ENCODE results near the gene COX4I1. TPM values are rescaled to one million over a fixed set of nuclear protein-coding genes. Genes with fewer than 3 reads are reported as not detected.

Gene COX4I1
- total and polyA plus RNA-seq, 9 of the 15 experiments (the other 6 are each of a cell fraction or from before 2014, with no cell fraction given): 651 to 2,356 (median 1,032) TPM

DNA sequence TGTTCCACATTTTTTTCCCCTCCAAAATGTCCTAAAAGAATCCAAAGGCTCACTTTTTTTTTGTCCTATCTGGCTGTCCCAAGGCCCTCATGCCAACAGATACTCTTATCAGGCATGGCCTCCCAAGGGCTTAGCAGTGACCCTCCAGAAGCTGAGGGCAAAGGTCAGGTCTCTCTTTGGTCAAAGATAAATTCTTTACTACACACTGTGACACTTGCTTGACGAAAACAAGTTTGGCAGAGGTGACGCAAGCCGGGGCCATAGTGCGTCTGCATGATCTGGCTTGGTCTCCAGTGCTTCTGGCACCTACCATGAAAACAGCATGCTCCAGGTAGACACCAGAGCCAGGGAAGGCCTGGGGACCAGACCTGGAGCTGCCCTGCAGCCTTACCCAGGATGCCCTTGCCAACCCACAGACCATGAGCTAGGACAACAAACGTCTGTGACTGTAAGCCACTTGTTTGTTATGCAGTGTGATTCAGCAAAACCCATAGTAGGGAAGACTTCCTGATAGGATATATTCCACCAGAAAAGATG is 50.9 kb downstream of the COX4I1 start (continued):
- TF ChIP-seq CREB1 (IDR thresholded peaks at IDR 0.05) (peak; percentile 80), CREB1 (CRISPR knock-in tag; IDR thresholded peaks at IDR 0.05) (peak; percentile 85), TCF3 (CRISPR knock-in tag; IDR thresholded peaks at IDR 0.05) (peak; percentile 86), ZNF311 (CRISPR knock-in tag; IDR thresholded peaks at IDR 0.05) (0 out of 2 replicates have a peak, but pooled peaks have one; percentile 31), TGIF2 (CRISPR knock-in tag; IDR thresholded peaks at IDR 0.05) (no peak), OTX1 (CRISPR knock-in tag; IDR thresholded peaks at IDR 0.05) (no peak), NCOR1 (IDR thresholded peaks at IDR 0.05) (peak; percentile 63), NFE2 (IDR thresholded peaks at IDR 0.05; ENCODE audit: low read depth) (peak; percentile 65), ZKSCAN8 (CRISPR knock-in tag; IDR thresholded peaks at IDR 0.05) (peak; percentile 74; the same call in 1 of the 2 replicates), ARID1B (IDR thresholded peaks at IDR 0.05) (peak; percentile 73), KAT2B (IDR thresholded peaks at IDR 0.05; ENCODE audit: low read depth, low read length) (no peak), ZNF583 (CRISPR knock-in tag; IDR thresholded peaks at IDR 0.05) (peak; percentile 24; the same call in 1 of the 2 replicates), ZNF766 (CRISPR knock-in tag; conservative IDR thresholded peaks at IDR 0.05) (peak; percentile 70; the same call in 1 of the 2 replicates), ILK (tag; IDR thresholded peaks at IDR 0.05; ENCODE audit: borderline replicate concordance, low read depth) (no peak), DPF2 (IDR thresholded peaks at IDR 0.05) (peak; percentile 59; the same call in 1 of the 2 replicates), CAMTA2 (CRISPR knock-in tag; conservative IDR thresholded peaks at IDR 0.05) (no peak), TRIM24 (IDR thresholded peaks at IDR 0.05) (peak; percentile 17 to 56; a peak in 2 of 4 replicates), C11orf30 (IDR thresholded peaks at IDR 0.05; ENCODE audit: low read depth) (peak; percentile 72; the same call in 1 of the 2 replicates), MAFG (tag; conservative IDR thresholded peaks at IDR 0.05) (peak; percentile 71), CXXC5 (CRISPR knock-in tag; IDR thresholded peaks at IDR 0.05) (peak; percentile 67)
- TF ChIP-seq, protein P1, sequence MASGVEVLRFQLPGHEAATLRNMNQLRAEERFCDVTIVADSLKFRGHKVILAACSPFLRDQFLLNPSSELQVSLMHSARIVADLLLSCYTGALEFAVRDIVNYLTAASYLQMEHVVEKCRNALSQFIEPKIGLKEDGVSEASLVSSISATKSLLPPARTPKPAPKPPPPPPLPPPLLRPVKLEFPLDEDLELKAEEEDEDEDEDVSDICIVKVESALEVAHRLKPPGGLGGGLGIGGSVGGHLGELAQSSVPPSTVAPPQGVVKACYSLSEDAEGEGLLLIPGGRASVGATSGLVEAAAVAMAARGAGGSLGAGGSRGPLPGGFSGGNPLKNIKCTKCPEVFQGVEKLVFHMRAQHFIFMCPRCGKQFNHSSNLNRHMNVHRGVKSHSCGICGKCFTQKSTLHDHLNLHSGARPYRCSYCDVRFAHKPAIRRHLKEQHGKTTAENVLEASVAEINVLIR (CRISPR knock-in tag; IDR thresholded peaks at IDR 0.05): peak; percentile 50; the same call in 1 of the 2 replicates
- TF ChIP-seq, protein P2, sequence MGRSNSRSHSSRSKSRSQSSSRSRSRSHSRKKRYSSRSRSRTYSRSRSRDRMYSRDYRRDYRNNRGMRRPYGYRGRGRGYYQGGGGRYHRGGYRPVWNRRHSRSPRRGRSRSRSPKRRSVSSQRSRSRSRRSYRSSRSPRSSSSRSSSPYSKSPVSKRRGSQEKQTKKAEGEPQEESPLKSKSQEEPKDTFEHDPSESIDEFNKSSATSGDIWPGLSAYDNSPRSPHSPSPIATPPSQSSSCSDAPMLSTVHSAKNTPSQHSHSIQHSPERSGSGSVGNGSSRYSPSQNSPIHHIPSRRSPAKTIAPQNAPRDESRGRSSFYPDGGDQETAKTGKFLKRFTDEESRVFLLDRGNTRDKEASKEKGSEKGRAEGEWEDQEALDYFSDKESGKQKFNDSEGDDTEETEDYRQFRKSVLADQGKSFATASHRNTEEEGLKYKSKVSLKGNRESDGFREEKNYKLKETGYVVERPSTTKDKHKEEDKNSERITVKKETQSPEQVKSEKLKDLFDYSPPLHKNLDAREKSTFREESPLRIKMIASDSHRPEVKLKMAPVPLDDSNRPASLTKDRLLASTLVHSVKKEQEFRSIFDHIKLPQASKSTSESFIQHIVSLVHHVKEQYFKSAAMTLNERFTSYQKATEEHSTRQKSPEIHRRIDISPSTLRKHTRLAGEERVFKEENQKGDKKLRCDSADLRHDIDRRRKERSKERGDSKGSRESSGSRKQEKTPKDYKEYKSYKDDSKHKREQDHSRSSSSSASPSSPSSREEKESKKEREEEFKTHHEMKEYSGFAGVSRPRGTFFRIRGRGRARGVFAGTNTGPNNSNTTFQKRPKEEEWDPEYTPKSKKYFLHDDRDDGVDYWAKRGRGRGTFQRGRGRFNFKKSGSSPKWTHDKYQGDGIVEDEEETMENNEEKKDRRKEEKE (IDR thresholded peaks at IDR 0.05; ENCODE audit: borderline replicate concordance in 1 of 2, control insufficient read depth in 1 of 2, low read depth in 2 of 2, low read length in 1 of 2): no peak
- TF ChIP-seq, protein P3, sequence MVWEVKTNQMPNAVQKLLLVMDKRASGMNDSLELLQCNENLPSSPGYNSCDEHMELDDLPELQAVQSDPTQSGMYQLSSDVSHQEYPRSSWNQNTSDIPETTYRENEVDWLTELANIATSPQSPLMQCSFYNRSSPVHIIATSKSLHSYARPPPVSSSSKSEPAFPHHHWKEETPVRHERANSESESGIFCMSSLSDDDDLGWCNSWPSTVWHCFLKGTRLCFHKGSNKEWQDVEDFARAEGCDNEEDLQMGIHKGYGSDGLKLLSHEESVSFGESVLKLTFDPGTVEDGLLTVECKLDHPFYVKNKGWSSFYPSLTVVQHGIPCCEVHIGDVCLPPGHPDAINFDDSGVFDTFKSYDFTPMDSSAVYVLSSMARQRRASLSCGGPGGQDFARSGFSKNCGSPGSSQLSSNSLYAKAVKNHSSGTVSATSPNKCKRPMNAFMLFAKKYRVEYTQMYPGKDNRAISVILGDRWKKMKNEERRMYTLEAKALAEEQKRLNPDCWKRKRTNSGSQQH (CRISPR knock-in tag; IDR thresholded peaks at IDR 0.05): no peak
- TF ChIP-seq, protein P4, sequence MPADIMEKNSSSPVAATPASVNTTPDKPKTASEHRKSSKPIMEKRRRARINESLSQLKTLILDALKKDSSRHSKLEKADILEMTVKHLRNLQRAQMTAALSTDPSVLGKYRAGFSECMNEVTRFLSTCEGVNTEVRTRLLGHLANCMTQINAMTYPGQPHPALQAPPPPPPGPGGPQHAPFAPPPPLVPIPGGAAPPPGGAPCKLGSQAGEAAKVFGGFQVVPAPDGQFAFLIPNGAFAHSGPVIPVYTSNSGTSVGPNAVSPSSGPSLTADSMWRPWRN (IDR thresholded peaks at IDR 0.05; ENCODE audit: low read depth): 0 out of 2 replicates have a peak, but pooled peaks have one; percentile 36
